ENCODE measurements around the gene CRYAA. TPM values are rescaled to one million over a fixed set of nuclear protein-coding genes. Genes with fewer than 3 reads are reported as not detected.
"Not testable (repeated sequence)": the region's sequence is repeated elsewhere in the genome, so short reads cannot be mapped to it uniquely, and the experiment has no call there.

Gene CRYAA, protein sequence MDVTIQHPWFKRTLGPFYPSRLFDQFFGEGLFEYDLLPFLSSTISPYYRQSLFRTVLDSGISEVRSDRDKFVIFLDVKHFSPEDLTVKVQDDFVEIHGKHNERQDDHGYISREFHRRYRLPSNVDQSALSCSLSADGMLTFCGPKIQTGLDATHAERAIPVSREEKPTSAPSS
- total RNA-seq (2014; rRNA removed; shearing (Covaris generic)): not detected in 2 replicates

DNA sequence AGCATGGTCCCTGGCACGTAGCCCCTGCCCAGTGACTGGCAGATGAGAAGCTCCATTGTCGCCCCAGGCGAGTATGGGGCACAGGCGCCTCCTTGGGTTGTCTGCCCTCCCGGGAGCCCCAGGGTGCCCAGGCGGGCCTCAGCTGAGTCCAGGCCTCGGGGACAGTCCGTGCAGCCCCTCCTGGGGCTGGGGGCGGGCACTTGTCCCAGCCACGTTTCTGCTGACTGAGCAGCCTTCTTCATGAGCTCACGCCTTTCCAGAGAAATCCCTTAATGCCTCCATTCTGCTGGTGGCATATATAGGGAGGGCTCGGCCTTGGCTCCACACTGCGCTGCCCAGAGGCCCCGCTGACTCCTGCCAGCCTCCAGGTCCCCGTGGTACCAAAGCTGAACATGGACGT, at the start of gene CRYAA:
Gene CRYAA, plus strand, starts transcription at position 301 of the 400 bp plus-strand sequence. Its CDS starts 92 bp downstream, at position 393.
- not testable (repeated sequence) for DNase-seq (ENCODE audit: low read depth)

DNA sequence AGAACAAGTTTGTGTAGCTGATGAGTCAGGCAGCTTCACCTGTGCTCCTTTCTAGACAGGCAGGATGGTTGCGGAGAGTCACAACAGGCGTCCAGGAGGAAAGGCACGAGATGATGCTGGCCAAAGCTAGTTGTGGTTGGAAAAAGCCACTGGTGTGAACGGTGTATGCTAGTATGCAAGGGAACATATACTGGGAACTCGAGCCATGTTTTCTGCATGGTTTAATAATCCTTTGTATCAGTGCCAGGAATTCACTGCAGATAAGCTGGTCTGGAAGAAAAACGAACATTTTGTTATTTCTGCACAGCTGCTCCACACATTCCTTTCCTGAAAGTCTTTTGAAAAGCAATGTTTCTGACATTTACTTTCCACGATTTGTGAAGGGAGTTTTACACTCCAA, 38.7 kb upstream of the CRYAA start:
- not testable (repeated sequence) for DNase-seq (ENCODE audit: low read depth)

DNA sequence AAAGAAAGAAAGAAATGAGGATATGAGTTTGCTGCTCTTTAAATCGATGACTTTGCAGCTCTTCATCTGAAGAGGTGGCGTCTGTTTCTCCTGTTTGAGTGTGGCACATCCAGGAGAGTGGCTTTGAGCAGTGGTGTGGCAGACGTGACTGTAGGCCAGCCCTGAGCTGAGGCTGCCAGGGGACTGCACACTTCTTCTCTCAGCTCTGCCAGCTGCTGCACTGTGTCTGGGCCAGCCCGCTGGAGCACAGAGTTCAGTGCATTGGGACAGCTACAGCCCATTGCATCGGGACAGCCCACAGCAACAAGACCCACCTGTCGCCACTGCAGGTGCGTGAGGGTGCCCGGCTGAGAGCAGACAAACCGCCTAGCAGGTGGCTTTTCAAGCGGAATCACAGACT, 34.3 kb upstream of the CRYAA start:
- not testable (repeated sequence) for DNase-seq (ENCODE audit: low read depth)

GRCh38 chr21:43138944-43139343, 29.9 kb upstream of the CRYAA start:
- not testable (repeated sequence) for DNase-seq (ENCODE audit: low read depth)

DNA sequence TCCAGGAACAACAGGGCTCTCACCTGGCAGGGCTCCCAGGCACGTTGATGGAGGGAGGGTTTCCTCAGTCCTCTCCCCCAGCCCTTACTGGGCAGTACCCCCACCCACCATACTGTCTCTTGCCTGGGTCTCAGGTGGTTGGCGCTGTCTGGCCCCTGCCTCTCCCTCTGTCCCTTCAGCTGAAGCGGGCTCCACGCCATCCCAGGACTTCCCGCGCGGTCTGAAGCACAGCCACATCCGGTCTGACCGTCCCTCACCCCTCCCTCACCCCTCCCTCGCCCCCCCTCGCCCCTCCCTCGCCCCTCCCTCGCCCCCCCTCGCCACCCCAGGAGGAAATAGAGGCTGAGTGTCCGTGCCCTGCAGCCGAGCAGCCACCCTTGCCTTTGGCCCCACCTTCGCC, 27.4 kb upstream of the CRYAA start:
- DNase-seq (ENCODE audit: low read depth): not testable (repeated sequence)

- DNase-seq (ENCODE audit: low read depth): not testable (repeated sequence)
Observed at GRCh38 chr21:43146637-43147036, 22.2 kb upstream of the CRYAA start.

DNA sequence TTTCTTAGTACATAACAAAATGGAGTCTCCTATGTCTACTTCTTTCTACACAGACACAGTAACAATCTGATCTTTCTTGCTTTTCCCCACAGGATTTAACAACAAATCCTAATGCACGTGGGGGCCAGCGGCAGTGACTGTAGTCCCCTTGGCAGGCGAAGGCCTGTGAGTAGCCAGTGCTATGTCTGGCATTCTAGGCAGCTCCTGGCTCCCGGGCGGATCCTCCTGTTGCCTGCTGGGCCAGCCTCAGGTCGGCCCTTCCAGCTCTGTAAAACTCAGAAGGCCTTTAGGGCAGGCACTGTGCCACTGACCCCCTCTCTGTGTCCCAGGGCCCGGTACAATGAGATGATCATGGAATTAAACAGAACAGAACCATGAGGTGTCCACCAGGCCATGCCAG, 20.8 kb upstream of the CRYAA start:
- not testable (repeated sequence) for DNase-seq (ENCODE audit: low read depth)

DNA sequence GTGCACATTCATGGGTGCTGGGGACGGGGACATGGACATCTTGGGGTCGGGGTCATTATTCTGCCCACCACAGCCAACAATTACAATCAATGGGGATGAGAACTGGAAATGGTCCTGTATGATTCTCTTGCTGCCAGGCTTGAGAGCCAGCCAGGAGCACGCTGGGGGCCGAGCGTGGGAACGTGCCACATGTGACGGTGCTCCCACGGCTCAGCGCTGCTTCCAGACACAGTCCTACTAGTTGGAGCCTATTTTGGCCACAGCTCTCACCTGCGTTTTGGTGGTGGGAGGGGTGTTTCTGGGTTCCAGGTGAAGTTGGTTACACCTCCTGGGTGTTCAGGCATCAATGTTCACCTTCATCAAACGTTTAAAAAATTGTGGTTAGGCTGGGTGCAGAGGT, 19.5 kb upstream of the CRYAA start:
- not testable (repeated sequence) for DNase-seq (ENCODE audit: low read depth)

GRCh38 chr21:43153601-43154000, 15.2 kb upstream of the CRYAA start:
- DNase-seq (ENCODE audit: low read depth): not testable (repeated sequence)

DNA sequence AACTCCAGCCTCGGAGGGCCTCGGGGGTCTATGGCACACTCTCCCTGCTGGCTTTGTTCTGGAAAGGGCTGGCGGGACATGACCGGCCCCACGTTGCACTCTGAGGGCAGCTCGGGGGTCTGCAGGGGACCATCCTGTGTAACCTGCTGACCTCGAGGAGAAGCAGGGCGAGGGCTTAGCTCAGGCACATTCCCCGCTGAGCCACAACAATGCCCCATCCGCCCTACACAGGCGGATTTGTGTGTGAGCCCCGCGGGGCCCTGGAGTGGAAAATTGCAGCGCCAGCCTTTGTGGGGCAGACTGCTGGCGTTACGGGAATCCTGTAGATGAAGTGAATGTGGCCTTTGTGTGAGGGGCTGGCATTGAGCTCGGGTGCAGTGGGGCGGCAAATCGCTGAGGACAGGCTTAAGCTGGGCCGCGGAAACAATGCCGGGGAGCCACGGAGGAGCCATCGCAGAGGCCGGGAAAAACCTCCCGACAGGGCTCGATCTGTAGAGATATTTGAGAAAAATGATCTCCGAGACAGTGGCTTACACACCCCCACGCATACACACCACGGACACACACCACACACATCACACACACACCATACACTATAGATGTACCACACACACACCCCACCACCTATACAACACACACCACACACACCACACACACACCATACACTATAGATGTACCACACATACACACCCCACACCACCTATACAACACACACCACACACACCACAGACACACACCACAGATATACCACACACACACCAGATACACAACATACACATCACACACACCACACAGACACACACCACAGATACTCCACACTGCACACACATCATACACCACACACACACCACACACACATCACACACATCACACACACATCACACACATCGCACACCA, 9.3 kb upstream of the CRYAA start:
- not testable (repeated sequence) for DNase-seq (ENCODE audit: low read depth)

DNA sequence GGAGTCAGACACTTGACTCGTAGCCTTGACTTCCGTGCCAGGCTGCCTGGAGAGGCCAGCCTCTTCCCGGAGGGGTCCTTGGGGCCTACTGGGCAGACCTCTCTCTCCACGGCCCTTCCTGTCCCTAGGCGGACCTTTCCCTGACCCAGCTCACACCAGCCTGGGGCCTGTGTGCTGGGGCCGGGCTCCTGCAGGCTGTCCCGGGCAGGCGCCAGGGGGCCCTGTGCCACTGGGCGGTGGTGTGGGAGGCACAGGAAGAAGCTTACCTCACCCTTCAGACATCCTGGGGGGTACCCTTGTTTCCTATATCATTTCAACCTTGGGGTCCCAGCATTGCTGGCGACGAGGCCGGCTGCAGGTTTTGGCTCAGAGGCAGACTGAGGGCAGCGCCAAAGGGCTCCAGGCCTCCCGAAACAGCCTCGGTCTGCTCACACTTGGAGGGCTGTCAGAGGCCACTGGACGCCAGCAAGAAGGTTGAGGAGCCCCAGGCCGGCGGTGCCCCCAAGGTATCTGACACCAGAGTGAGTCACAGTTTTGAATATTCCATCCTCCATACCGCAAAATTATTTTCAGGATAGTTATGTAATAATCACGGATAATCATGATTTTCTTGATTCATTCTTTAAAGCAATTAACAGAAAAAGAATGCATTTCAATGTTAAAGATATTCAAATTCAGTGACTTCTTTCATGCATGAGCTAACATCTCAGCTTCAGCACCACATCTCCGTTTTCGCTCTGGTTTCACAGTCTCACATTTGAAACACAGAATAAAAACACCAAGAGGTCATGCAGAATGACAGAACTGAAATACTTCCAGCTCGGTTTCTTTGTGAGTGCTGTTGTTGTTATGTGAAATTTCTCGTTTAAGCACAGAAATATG, 6.7 kb upstream of the CRYAA start:
- not testable (repeated sequence) for DNase-seq (ENCODE audit: low read depth)

DNA sequence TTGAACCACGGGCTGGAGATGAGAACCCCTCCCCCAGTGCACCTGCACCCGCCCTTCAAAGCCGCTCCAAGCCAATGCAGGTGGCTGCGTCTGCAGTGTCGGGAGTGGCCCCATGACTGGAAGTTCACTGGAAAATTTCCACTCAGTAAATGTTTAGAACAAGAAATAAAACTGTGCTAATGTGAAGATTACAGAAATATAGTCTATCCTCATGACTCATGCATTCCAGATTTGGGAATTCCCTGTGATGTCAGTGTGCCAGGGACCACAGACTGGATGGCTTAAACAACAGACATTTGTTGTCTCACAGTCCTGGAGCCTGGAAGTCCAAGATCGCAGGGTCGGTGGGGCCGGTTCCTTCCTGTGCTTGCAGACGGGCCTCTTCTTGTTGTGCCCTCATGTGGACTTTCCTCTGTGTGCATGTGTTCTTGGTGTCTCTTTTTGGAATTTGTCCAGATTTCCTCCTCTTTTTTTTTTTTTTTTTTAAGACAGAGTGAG, 6.1 kb upstream of the CRYAA start:
- DNase-seq (ENCODE audit: low read depth): not testable (repeated sequence)

GRCh38 chr21:43164823-43165222, 4.0 kb upstream of the CRYAA start:
- not testable (repeated sequence) for DNase-seq (ENCODE audit: low read depth)

GRCh38 chr21:43165734-43166133, 3.1 kb upstream of the CRYAA start:
- not testable (repeated sequence) for DNase-seq (ENCODE audit: low read depth)

- DNase-seq (ENCODE audit: low read depth): not testable (repeated sequence)
Observed at GRCh38 chr21:43169230-43169886, 550 bp downstream of the CRYAA start.

- DNase-seq (ENCODE audit: low read depth): not testable (repeated sequence)
Observed at GRCh38 chr21:43169891-43170290, 1.1 kb downstream of the CRYAA start.

- DNase-seq (ENCODE audit: low read depth): not testable (repeated sequence)
Observed at GRCh38 chr21:43172812-43173211, 4.0 kb downstream of the CRYAA start.

GRCh38 chr21:43173438-43173837, 4.6 kb downstream of the CRYAA start:
- not testable (repeated sequence) for DNase-seq (ENCODE audit: low read depth)

DNA sequence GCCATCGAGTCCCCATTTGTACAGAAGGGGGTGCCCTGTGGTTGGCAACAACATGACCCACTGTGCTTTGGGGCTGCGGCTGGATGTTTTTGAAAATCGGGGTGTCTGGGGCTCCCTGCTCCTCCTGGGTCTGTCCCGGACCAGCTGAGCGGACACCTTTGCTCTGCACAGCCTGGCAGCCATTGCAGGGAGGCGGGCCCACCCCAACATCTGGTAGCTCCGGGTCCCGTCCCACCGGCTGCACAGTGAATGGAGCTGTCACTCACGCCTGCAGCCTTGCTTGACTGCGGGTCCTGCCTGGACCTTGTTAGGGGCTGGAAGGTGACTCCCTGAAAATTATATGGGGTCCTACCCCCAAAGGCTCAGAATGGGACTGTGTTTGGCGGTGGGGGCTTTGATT, 5.1 kb downstream of the CRYAA start:
- not testable (repeated sequence) for DNase-seq (ENCODE audit: low read depth)

GRCh38 chr21:43174998-43175397, 6.2 kb downstream of the CRYAA start:
- not testable (repeated sequence) for DNase-seq (ENCODE audit: low read depth)

GRCh38 chr21:43176621-43177020, 7.8 kb downstream of the CRYAA start:
- not testable (repeated sequence) for DNase-seq (ENCODE audit: low read depth)

Data from RPMI7951 (cell line).